ENCODE data around the gene ACADS. TPM values are rescaled to one million over a fixed set of nuclear protein-coding genes. Genes with fewer than 3 reads are reported as not detected.

Gene ACADS
- total and polyA plus RNA-seq, 9 of the 15 experiments (the other 6 are each of a cell fraction or from before 2014, with no cell fraction given): 0.06 to 20.3 (median 8.8) TPM

GRCh38 chr12:120733574-120733973 is 7.9 kb downstream of the ACADS start:
- H3K27me3 ChIP-seq (ENCODE audit: control insufficient read depth in 2 of 2, insufficient read depth in 2 of 2, low read length in 2 of 2): no peaks in the 10 kb centered on the region
- peaks cover 24% of the 10 kb centered on the region; the same call in 2 of the 3 replicates for H3K36me3 ChIP-seq (ENCODE audit: control insufficient read depth, insufficient read depth, low read length)
- CTCF ChIA-PET (ENCODE audit: low intra/inter-chr PET ratio): no interaction called here
- no peak overlapping the region for H3K27ac ChIP-seq (ENCODE audit: extremely low read depth, low read depth, low read length)
- no peaks in the 10 kb centered on the region for H3K79me2 ChIP-seq (ENCODE audit: control insufficient read depth, insufficient read depth, low read length)
- no peak overlapping the region for H3K4me3 ChIP-seq
- DNase-seq (ENCODE audit: extremely low read depth in 1 of 4, low spot score in 3 of 4): no peak
- H3K4me2 ChIP-seq (ENCODE audit: insufficient read depth, low read length): no peak overlapping the region
- BruUV-seq (replicated peaks): no TSS peak
- POLR2A ChIA-PET: interaction anchor here (0.6 to 0.9 kb wide), 2 partner anchors 21 to 247 kb away, joined by 3 read pairs; no protein-coding TSS in a partner anchor
- no peak overlapping the region for H3K9ac ChIP-seq (ENCODE audit: insufficient read depth in 1 of 2, low read depth in 2 of 2, low read length in 2 of 2)
- ATAC-seq: no peak
- no peaks in the 10 kb centered on the region for H3K9me1 ChIP-seq (ENCODE audit: control insufficient read depth, insufficient read depth, low read length)
- H3K9me3 ChIP-seq (replicated peaks; ENCODE audit: control insufficient read depth, insufficient read depth, low read depth, low read length): no peaks in the 10 kb centered on the region
- peaks cover 0 to 6% of the 10 kb centered on the region in 2 experiments; a peak in 2 of 5 replicates for H3K4me1 ChIP-seq (replicated peaks in 1 of 2; ENCODE audit: control insufficient read depth in 2 of 2, insufficient read depth in 2 of 2, low read length in 2 of 2)
- intact Hi-C loops (cut with micrococcal nuclease): no loop called here
- in situ Hi-C loops (cut with MboI): no loop called here
- FAIRE-seq: no peak
- no peak overlapping the region for H2AFZ ChIP-seq (ENCODE audit: low read depth, low read length)
- 0 out of 2 replicates have a peak, but pooled peaks cover 5% of the 10 kb centered on the region for H4K20me1 ChIP-seq (replicated peaks; ENCODE audit: control insufficient read depth, insufficient read depth, low read length)
- WGBS (ENCODE audit: insufficient coverage, low coverage, missing lambda C conversion rate): 37% methylated on average over 3 of the region's 3 CpGs
- no peak for TF ChIP-seq ETS1 (conservative IDR thresholded peaks at IDR 0.05; ENCODE audit: control insufficient read depth, low read depth, low read length)
- peak; percentile 60; the same call in 1 of the 2 replicates for TF ChIP-seq ZNF121 (CRISPR knock-in tag; conservative IDR thresholded peaks at IDR 0.05)
- no peak for TF ChIP-seq E2F3 (CRISPR knock-in tag; IDR thresholded peaks at IDR 0.05)
- TF ChIP-seq ZFX (CRISPR knock-in tag; IDR thresholded peaks at IDR 0.05): no peak
- TF ChIP-seq ZNF518B (CRISPR knock-in tag; IDR thresholded peaks at IDR 0.05): no peak
- no peak for TF ChIP-seq CHCHD3 (CRISPR knock-in tag; IDR thresholded peaks at IDR 0.05)
- TF ChIP-seq FOXK2 (conservative IDR thresholded peaks at IDR 0.05 in 1 of 2, IDR thresholded peaks at IDR 0.05 in 1 of 2; ENCODE audit: low read depth in 2 of 2): no peak
- TF ChIP-seq VEZF1 (CRISPR knock-in tag; IDR thresholded peaks at IDR 0.05): no peak
- no peak for TF ChIP-seq TCF3 (CRISPR knock-in tag; IDR thresholded peaks at IDR 0.05)

All from K562 (cell line).